K562 (cell line): ENCODE data around the gene PARD6B. TPM values are rescaled to one million over a fixed set of nuclear protein-coding genes. Genes with fewer than 3 reads are reported as not detected.

Experiments
- ADNP ChIP-seq: fragments of 200-800 bp; sonication (Bioruptor generic); IDR thresholded peaks from 2 replicates; pipeline ENCODE4 v1.6.1; 2016; ENCODE audit warnings: missing genetic modification characterization, missing compliant biosample characterization
- BCOR ChIP-seq: fragments of 450-650 bp; IDR thresholded peaks from 2 replicates; pipeline ENCODE4 v1.6.1; 2016
- C11orf30 ChIP-seq: fragments of 450-650 bp; IDR thresholded peaks from 2 replicates; pipeline ENCODE4 v1.6.1; 2016; ENCODE audit warnings: low read depth, mild to moderate bottlenecking
- CBX3 ChIP-seq, 2 experiments: IDR thresholded peaks; 1 replicate in 1 of 2; 2 replicates in 1 of 2; pipeline ENCODE4 v1.6.1; 2012; ENCODE audit warnings: inconsistent platforms in 2 of 2, low read length in 2 of 2, borderline replicate concordance in 1 of 2, control low read depth in 1 of 2
- CHD4 ChIP-seq: fragments of 200-600 bp; sonication (generic); IDR thresholded peaks from 3 replicates; pipeline ENCODE4 v1.6.1; 2012; ENCODE audit warnings: low read depth, mild to moderate bottlenecking, mixed read lengths, low read length, inconsistent platforms; ENCODE audit not compliant: insufficient read depth, insufficient replicate concordance, poor library complexity, severe bottlenecking
- DMBX1 ChIP-seq: fragments of 250-450 bp; sonication (Bioruptor Pico); IDR thresholded peaks from 2 replicates; pipeline ENCODE4 v1.8.0; 2022; ENCODE audit warnings: inconsistent platforms, mild to moderate bottlenecking, moderate library complexity, borderline replicate concordance
- GTF2E2 ChIP-seq: fragments of 200-800 bp; sonication (Bioruptor generic); IDR thresholded peaks from 2 replicates; pipeline ENCODE4 v1.6.1; 2016; ENCODE audit warnings: missing genetic modification characterization, missing compliant biosample characterization
- HDAC2 ChIP-seq: fragments of 450-650 bp; IDR thresholded peaks from 2 replicates; pipeline ENCODE4 v1.6.1; 2016; ENCODE audit warnings: mild to moderate bottlenecking
- MED1 ChIP-seq: sonication (generic); formaldehyde crosslinking; IDR thresholded peaks from 2 replicates; pipeline ENCODE4 v1.8.1; 2023; ENCODE audit warnings: missing genetic modification reagents, borderline replicate concordance
- NFIX ChIP-seq: fragments of 250-450 bp; sonication (Bioruptor Pico); IDR thresholded peaks from 2 replicates; pipeline ENCODE4 v1.4.0; 2020; ENCODE audit warnings: low read depth, mild to moderate bottlenecking, moderate library complexity
- PML ChIP-seq: IDR thresholded peaks from 2 replicates; pipeline ENCODE4 v1.6.1; 2012; ENCODE audit warnings: low read length, inconsistent platforms
- PTBP1 ChIP-seq: fragments of 200-400 bp; formaldehyde crosslinking; IDR thresholded peaks from 2 replicates; pipeline ENCODE4 v1.6.1; 2017; ENCODE audit warnings: low read depth, low read length
- SMARCA5 ChIP-seq: fragments of 450-650 bp; IDR thresholded peaks from 2 replicates; pipeline ENCODE4 v1.6.1; 2016
- SREBF1 ChIP-seq: fragments of 150-350 bp; IDR thresholded peaks from 2 replicates; pipeline ENCODE4 v1.6.1; 2014; ENCODE audit warnings: antibody characterized with exemption, low read depth, low read length, borderline replicate concordance
- ZNF239 ChIP-seq: fragments of 250-450 bp; sonication (Bioruptor Pico); IDR thresholded peaks from 2 replicates; pipeline ENCODE4 v1.4.0; 2020; ENCODE audit warnings: mild to moderate bottlenecking
- ZNF785 ChIP-seq: fragments of 250-450 bp; sonication (Bioruptor Pico); IDR thresholded peaks from 2 replicates; pipeline ENCODE4 v1.4.0; 2020; ENCODE audit warnings: mild to moderate bottlenecking
- polyA plus RNA-seq, 8 experiments: library from polyadenylated mRNA; depleted of rRNA in 4 of 8; stranded (reverse) in 5 of 8; unstranded in 3 of 8; fragments of >200 nt; fragmentation: Nextera tagmentation in 2 of 8; fragmentation: Illumina TruSeq in 1 of 8; extraction: Ambion mirVana in 2 of 8; extraction: Trizol in 1 of 8; gene quantifications; 2 replicates each; pipeline versions ENCODE4 v1.2.1 to v1.2.3, GENCODE V29; 2011 to 2014; ENCODE audit warnings: inconsistent platforms in 1 of 8, missing spikeins in 1 of 8
- total RNA-seq, 7 experiments: library from RNA; depleted of rRNA in 6 of 7; stranded (reverse); fragments of >200 nt in 6 of 7; fragmentation: Illumina TruSeq in 2 of 7; extraction: Trizol in 2 of 7; gene quantifications; 2 replicates each; pipeline versions ENCODE4 v1.2.1 to v1.2.3, GENCODE V29; 2011 to 2021; ENCODE audit warnings: low replicate concordance in 1 of 7
- TF ChIP-seq, protein P1 (sequence below), 2 experiments: IDR thresholded peaks; 2 replicates each; pipeline ENCODE4 v1.6.1; 2011; ENCODE audit warnings: borderline replicate concordance in 1 of 2, control low read depth in 1 of 2, low read depth in 1 of 2, low read length in 1 of 2, mild to moderate bottlenecking in 1 of 2, mixed read lengths in 1 of 2, moderate library complexity in 1 of 2; ENCODE audit not compliant: insufficient read depth in 1 of 2, insufficient read length in 1 of 2, poor library complexity in 1 of 2, severe bottlenecking in 1 of 2; ENCODE audit errors: extremely low read depth in 1 of 2

Gene PARD6B
- total and polyA plus RNA-seq, 9 of the 15 experiments (the other 6 are each of a cell fraction or from before 2014, with no cell fraction given): 1.7 to 12.3 (median 5.5) TPM

DNA sequence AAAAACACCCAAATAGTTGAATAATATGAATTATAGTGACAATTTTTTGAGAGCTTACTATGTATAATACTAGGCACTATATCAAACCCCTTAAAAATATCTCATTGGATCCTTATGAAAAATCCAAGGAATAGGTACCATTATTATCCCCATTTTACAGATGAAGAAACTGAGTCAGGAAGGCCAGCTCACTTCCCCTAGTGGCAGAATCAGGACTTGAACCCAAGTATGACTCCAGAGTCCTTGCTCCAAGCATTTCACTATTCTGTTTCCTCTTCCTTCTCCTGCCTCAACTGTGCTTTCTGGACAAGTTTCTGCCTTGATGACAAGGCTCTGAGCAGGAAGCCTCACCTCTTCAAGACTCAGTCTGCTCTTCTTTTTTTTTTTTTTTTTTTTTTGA, 10.8 kb upstream of the PARD6B start (continued):
- TF ChIP-seq MED1 (no peak), PML (no peak), NFIX (no peak), SMARCA5 (peak; percentile 85), ADNP (tag) (peak; percentile 88), DMBX1 (CRISPR knock-in tag) (no peak), SREBF1 (no peak), PTBP1 (no peak), GTF2E2 (tag) (no peak), BCOR (peak; percentile 96), CBX3 (IDR thresholded peaks at IDR 0.05; ENCODE audit: borderline replicate concordance in 1 of 2, low read length in 2 of 2) (peak in 1 of 2 experiments; percentile 32; a peak in 1 of 3 replicates), ZNF239 (CRISPR knock-in tag) (no peak), ZNF785 (no peak), C11orf30 (no peak), HDAC2 (peak; percentile 79; the same call in 1 of the 2 replicates), CHD4 (peak; percentile 74)
- TF ChIP-seq, protein P1, sequence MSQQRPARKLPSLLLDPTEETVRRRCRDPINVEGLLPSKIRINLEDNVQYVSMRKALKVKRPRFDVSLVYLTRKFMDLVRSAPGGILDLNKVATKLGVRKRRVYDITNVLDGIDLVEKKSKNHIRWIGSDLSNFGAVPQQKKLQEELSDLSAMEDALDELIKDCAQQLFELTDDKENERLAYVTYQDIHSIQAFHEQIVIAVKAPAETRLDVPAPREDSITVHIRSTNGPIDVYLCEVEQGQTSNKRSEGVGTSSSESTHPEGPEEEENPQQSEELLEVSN (IDR thresholded peaks at IDR 0.05; ENCODE audit: borderline replicate concordance in 1 of 2, extremely low read depth in 1 of 2, insufficient read depth in 1 of 2, insufficient read length in 1 of 2, low read depth in 1 of 2, low read length in 1 of 2, poor library complexity in 1 of 2, severe bottlenecking in 1 of 2): no peak
- TF ChIP-seq, all 486 proteins: peak for 11
